RKO (cell line): Measurements from ENCODE around the gene SCARF2.
"Not testable (repeated sequence)": the region's sequence is repeated elsewhere in the genome, so short reads cannot be mapped to it uniquely, and the experiment has no call there.

ENCODE experiments used
- DNase-seq: peaks from one replicate; pipeline ENCODE4 v3.0.0-alpha.2; 2016; ENCODE audit warnings: low spot score

The SCARF2 gene

DNA sequence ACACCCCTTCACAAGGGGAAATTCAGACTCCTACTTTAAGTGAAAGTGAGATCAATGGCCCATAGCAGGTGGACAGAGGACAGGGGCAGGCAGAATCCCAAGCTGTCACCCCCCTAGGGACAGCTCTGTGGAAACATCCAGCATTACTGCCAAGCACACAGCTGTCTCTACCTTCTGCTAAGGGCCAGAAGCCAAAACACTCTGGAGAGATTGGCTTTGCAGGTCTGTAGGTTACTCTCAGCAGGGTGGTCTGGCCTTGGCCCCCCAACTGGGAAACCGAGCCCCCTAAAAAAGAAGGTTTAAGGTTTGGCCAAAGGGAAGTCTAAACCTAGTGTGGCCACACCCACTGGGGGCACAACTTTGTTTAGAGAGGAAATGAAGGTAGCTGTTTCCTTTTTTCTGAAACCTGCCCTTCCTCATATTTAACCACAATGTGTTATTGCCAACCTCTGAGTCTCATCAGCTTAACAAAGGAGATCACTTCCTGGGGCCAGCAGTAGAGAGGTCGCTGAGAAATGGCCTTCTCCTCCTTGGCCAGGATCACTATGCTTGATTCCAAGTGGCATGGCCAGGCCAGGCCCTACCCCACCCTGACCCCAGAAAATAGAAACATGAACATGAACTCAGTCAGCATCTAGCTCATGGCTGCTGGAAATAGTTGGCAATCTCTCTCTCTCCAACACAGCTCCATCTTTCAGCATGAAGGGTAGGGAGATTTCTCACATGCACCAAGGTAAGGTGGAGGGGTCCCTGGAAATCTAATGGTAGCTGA, 25.9 kb upstream of the SCARF2 start:
- DNase-seq, result no peak

DNA sequence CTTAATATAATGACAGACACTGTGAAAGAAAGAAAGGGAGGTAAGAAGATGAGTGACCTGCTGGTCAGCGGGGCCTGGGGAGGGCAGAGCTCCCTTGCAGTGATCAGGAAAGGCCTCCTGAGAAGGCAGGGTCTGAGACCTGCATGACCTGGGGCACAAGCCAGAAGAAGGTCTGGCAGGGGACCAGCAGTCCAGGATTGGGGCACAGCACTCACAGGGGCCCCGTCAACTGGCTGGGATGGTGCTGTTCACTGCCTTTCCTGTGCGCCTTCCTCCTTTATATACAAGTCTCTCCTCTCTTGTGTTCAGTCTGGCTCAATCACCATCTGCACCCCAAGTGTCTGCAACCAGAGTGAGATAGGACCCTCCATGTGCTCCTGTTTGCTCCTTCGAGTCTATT, 22.2 kb upstream of the SCARF2 start:
- no peak for DNase-seq

DNA sequence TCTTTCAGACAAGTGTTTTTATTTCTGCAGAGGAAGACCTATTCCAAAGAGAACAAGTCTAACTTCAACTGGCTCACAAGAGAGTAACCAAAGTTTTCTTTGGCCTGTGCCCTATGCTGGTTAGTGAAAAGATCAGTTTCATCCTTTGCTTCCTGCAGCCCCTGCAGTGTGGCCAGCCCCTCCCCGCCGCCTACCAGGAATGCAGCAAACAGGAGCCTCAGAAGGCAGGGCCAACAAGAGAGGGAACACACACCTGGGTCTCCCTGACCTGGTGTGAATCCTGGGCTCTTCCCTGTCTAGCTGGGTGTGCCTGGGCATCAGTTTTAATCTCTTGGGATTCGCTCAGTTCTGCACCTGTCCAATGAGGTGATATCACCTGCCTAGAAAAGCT, 21.5 kb upstream of the SCARF2 start:
- DNase-seq, result no peak

DNA sequence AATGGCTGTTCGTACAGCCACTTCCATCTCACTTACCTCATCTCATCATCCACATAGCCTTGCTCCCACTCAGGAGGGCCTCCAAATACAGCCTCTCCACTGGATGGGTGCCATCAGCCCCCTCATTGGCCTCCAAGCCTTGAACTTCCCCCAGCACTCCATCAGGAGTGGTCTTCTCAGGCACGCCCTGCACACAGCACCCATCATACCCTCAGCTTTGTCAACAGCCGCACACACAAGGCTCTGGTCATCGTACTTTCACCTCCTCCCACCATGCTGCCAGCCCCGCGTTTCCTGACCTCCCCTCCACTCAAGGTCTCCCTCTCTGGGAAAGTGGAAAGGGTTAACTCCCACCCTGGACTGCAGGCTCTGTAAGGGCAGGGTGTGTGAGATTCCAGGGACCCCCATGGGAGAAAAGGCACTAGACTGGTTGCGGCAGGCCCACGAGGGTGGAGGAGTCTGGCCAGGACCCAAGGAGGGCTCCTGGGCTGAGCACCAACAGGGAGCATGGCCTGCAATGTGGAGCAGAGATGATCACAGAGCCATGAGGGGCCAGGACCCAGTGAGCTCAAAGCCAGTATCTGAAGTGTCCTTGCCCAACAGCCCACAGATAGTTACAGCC, 21.0 kb upstream of the SCARF2 start:
- no peak for DNase-seq

DNA sequence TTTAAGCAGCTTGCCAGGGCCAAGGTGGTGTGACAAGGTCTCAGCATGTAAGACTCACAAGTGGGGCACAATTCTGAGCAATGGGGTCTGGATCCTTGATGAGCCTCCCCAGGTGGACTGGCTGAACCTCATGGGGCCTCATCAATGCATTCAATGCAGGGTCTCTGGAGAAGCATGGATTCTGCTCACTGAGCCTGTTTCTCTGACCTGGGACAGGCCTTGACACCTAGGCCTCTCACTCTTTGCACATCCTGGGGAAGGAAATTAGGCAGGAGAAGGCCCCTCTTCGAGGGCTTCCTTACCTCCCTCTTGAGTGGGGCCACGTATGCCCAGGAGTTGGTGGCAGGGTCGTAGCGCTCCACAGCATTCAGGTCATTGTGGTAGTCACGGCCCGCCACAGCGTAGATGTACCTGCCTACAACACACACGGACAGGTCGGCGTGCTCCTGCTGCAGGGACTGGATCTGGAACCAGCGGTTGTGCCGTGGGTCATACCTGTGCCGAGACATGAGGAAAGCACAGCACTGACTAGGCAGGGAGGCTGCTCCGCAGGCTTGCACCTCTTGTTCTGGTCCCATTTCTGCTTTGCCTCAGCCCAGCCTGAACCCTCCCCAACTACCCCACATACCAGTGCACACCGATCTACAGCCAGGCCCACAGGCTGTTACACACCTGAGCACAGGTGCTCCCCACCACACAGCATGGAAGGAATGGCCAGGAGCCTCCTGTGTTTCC, 20.0 kb upstream of the SCARF2 start:
- no peak for DNase-seq

DNA sequence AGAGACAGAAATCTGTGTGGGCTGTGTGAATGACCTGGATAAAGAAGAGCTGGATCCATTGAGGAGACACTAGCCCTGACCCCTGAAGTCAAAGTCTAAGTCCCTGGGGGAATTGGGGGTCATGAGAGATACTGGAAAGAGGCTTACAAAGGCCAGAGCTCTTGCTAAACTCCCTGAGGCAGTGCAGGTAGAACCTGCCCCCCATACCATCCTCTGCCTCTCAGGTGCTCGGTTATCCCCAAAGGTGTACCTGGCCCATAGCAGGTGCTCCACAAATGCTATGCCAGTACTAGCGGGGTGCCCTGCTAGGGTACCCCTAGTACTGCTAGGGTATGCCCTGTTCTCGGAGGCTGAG, 19.1 kb upstream of the SCARF2 start:
- no peak for DNase-seq

DNA sequence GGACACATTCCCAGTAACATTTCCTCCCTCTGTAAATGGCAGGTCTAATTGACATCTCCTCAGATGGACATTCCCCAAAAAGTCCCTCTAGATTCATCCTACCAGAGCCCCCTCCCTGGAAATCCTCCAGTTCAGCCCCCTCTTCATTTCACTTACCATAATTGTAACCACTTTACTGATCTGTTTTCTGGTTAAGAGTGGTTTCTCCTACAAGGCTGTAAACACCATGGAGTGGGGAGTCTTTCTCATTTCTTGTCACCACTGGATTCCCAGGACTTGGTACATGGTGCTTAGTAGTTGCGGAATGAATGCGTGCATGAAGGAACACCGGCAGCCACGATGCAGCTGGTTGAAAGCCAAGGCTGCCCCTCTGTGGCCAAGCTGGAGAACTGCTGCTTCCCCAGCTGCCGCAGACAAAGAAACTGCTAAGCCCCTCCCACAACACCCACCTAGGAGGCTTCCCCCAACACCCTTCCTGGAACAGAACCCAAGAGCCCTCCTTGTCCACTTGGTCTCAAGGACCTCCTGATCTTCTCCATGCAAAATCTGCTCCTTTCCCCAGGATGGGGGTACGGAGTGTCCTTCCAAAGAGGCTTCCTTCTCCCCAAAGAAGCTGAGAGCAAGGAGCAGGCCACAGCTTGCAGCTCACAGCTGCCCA, 18.6 kb upstream of the SCARF2 start:
- peak; percentile 71 for DNase-seq

DNA sequence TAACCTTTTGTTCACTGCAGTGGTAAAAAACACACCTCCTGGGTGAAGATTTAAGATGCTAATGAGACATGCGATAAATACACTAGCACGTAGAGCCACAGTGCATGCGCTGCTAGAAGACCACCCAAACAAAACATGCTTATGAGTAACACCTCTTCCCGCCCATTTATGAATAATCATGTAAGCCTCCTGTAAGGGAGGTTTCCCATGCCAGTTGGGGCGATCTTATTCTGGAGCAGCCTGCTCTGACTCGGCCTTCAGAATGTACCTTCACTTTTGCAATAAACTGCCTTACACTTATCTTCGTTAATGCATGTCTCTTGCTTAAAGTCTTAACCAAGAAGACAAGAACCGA, 18.1 kb upstream of the SCARF2 start:
- no peak for DNase-seq

DNA sequence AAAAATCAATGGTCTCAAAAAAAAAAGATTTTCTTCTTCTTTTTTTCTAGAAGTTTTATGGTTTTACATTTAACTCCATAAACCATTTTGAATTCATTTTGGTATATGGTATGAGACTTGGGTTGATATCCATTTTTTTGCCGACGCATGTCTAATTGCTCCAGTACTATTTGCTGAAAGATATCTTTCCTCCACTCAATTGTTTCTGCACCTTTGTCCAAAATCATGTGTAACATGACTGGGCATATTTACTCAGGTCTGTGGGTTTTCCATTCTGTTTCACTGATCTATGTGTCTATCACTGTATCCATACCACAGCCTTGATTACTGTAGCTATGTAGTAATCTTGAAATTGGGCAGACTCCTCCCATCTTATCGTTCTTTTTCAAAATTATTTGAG, 15.6 kb upstream of the SCARF2 start:
- DNase-seq, result no peak

DNA sequence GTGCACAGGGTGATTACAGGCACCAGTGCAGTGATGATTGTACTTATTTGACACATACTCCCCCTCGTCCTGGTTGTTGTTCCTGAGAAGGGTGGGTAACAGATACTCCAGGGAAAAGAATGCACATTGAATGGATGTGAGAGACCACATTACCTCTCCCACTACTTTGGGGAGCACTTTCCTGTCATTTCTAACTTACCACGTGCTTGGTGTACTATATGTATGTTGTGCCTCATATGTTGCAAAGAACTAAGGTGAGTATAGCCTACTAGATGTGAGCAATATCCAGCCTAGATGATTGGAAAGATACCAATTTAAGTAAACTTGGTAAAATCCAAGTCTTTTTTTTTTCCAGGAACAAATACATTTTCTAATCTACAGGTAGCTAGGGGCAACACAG, 14.3 kb upstream of the SCARF2 start:
- DNase-seq, result no peak

DNA sequence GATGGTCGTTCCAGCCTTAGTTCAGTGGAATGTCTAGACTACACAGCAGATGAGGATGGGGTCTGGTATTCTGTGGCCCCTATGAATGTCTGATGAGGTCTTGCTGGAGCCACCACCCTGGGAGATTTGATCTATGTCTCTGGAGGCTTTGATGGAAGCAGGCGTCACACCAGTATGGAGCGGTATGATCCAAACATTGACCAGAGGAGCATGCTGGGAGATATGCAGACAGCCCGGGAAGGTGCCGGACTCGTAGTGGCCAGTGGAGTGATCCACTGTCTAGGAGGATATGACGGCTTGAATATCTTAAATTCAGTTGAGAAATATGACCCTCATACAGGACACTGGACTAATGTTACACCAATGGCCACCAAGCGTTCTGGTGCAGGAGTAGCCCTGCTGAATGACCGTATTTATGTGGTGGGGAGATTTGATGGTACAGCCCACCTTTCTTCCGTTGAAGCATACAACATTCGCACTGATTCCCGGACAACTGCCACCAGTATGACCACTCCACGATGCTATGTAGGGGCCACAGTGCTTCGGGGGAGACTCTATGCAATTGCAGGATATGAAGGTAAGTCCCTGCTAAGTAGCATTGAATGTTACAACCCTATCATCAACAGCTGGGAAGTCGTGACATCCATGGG, 13.6 kb upstream of the SCARF2 start:
- not testable (repeated sequence) for DNase-seq

DNA sequence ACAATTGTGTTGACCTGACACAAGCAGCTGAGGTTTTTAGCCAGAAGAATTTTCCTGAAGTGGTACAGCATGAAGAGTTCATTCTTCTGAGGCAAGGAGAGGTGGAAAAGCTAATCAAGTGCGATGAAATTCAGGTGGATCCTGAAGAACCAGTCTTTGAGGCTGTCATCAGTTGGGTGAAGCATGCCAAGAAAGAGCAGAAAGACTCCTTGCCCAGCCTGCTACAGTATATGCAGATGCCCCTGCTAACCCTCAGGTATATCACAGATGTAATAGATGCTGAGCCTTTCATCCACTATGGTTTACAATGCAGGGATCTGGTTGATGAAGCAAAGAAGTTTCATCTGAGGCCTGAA, 12.9 kb upstream of the SCARF2 start:
- DNase-seq, result no peak

DNA sequence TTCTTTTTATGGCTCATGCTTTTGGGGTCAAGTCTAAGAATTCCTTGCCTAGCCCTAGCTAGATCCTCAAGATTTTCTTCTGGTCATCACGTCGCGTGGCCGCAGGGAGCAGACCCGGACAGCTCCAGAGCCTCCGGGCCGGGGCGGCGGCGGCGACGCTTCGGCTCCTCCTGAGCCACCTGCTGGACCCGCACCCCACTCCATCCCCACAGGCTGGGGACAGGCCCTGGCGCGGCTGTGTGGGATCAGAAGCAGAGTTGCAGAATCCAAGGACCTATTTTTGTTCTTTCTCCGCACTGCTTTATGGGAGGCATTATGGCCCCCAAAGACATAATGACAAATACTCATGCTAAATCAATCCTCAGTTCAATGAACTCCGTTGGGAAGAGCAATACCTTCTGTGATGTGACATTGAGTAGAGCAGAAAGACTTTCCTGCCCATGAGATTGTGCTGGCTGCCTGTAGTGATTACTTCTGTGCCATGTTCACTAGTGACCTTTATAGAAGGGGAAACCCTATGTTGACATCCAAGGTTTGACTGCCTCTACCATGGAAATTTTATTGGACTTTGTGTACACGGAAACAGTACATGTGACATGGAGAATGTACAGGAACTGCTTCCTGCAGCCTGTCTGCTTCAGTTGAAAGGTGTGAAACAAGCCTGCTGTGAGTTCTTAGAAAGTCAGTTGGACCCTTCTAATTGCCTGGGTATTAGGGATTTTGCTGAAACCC, 12.4 kb upstream of the SCARF2 start:
- no peak for DNase-seq

DNA sequence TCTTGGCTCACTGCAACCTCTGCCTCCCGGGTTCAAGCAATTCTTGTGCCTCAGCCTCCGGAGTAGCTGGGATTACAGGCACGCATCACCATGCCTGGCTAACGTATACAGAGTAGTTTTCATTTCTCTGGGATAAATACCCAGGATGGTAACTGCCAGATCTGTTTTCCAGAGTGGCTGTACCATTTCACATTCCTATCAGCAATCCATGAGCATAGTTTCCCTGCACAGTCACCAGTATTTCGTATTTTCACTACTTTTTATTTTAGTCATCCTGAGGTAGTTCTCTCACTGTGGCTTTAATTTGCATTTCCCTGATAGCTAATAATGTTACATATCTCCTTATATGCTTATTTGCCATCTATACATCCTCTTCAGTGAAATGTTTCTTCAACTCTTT, 11.0 kb upstream of the SCARF2 start:
- DNase-seq, result no peak

DNA sequence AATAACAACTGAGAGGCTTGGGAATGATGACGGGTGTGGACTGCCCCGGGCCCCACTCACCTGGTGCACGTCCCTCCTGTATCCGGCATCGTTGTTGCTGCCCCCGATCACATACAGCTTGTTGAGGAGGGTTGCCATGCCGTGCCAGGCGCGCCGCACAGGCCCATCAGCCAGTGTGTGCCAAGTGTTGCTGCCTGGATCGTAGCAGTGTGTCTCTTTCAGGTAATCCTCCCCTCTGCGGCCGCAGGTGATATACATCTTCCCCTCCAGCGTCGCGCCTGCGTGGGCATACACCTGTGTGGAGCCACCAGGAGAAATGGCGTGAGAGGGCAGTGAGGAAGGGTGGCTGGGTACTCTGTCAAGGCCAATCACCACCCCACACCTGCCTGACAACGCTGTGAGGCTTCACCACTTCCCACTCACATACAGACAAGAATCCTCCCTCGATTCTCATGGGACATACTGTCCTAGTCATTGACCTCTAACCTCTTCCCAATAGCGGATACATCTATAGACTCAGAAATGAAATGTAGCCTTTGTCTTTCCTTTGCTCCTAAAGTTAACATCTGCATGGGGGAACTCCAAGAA, 8.9 kb upstream of the SCARF2 start:
- DNase-seq, result no peak

DNA sequence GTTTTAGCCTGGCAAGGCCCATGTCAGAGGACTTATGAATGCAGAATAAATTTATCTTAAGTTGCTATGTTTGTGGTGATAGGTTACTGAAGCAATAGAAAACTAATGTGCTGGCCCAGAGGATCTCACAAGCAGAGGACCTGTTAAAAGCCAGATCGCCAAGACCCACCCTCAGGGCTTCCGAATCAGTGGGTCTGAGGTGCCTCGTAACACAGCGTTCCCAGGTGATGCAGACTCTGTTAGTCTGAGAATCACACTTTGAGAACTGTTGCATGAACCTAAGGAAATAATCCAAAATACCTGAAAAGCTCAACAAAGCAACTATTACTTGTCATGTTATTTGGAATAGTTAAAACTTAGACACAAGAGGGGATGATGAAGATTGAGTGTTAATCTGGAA, 6.7 kb upstream of the SCARF2 start:
- no peak for DNase-seq

DNA sequence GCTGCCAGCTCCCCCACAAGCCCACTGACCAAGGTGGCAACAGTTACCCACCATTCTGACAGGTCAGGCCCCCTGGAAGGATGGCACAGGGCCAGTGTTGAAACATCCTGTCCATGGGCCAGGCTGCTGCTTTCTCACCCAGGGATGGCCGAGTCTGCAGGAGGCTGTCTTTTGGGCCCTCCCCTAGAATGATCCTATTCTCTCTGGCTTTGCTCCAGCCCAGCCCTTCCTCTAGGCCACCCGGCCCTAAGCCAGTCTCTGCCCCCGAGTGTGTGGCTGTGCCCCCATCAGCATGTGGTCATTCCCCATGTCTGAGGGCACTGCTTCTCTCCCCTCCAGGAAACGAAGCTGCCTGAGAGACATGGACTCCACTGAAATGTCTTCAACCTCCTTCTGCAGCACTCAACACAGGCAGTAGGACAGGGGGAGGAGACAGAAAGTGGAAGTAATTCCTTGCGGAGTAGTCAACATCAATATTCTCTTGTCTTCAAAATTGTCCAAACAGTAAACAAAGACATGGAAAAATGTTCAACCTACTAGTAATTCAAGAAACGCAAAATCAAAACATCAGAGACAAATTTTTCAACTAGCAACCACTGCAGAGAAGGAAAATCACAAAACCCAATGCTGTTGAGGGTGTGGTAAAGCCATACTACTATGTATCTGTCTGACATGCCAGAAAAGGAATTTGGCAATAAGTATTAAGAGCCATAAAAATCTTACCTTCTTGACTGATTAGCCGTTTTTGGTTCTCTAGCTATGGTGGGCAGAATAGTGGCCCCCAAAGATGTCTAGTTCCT, 5.1 kb upstream of the SCARF2 start:
- no peak for DNase-seq

DNA sequence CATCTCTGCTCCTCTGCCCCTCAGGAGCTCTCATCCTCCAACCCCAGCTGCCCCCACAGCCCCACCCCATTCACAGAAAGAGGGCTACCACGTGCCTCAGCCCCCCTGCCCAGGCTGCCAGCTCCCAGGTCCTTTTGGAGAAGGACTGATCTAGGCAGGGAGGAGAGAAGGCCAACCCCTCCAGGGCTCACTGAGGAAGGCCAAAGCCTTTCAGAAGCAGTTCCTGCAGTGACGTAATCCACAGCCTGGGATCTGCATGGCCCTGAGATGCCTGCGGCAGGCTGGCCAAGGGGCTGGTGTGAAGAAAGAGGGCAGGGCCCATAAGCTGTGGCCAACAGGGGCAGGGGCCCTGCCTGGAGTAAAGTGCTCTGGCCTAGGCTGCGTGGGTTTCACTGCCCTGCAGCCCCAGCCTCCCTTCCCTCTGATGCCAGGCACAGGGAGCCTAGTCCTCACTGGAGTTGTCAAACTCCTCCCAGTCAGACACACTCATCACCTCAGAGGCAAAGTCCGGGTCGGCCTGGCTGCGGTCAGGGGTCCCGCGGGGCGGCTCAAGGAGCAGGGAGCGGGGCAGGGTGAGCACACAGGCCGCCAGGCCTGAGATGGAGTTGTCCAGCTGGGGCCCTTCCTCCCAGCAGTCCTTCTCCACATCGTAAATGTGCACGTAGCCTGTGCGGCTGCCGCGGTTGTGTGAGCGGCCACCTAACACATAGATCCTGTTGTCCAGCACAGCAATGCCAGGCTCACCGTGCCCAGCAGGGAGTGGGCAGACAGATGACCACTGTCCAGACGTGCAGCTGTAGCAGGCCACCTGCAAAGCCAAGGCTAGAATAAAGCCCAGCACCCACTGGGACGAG, 4.2 kb upstream of the SCARF2 start:
- DNase-seq, result no peak
